HEK293T (cell line): ENCODE data around the gene MORN2.
"Not testable (repeated sequence)": the region's sequence is repeated elsewhere in the genome, so short reads cannot be mapped to it uniquely, and the experiment has no call there.

Experiments used
- ARNT ChIP-seq: fragments of 450-650 bp; IDR thresholded peaks from 2 replicates; pipeline ENCODE4 v1.6.1; 2017; ENCODE audit warnings: mild to moderate bottlenecking
- BHLHE40 ChIP-seq: fragments of 450-650 bp; IDR thresholded peaks from 2 replicates; pipeline ENCODE4 v1.6.1; 2016; ENCODE audit warnings: mild to moderate bottlenecking, moderate library complexity, borderline replicate concordance
- ELF4 ChIP-seq: fragments of 450-650 bp; IDR thresholded peaks from 2 replicates; pipeline ENCODE4 v1.6.1; 2017; ENCODE audit warnings: antibody characterized with exemption
- FOXA1 ChIP-seq: fragments of 450-650 bp; IDR thresholded peaks from 2 replicates; pipeline ENCODE4 v1.6.1; 2016; ENCODE audit warnings: mild to moderate bottlenecking
- FOXK2 ChIP-seq: fragments of 450-650 bp; IDR thresholded peaks from 2 replicates; pipeline ENCODE4 v1.6.1; 2016; ENCODE audit warnings: mild to moderate bottlenecking
- FOXM1 ChIP-seq: fragments of 450-650 bp; IDR thresholded peaks from 2 replicates; pipeline ENCODE4 v1.6.1; 2017; ENCODE audit warnings: mild to moderate bottlenecking, borderline replicate concordance
- HDGF ChIP-seq: fragments of 450-650 bp; IDR thresholded peaks from 2 replicates; pipeline ENCODE4 v1.6.1; 2017; ENCODE audit warnings: antibody characterized with exemption, borderline replicate concordance
- NFRKB ChIP-seq: fragments of 450-650 bp; IDR thresholded peaks from 2 replicates; pipeline ENCODE4 v1.6.1; 2016; ENCODE audit warnings: mild to moderate bottlenecking, moderate library complexity
- SP1 ChIP-seq: fragments of 450-650 bp; IDR thresholded peaks from 2 replicates; pipeline ENCODE4 v1.6.1; 2017
- SUZ12 ChIP-seq: fragments of 450-650 bp; IDR thresholded peaks from 2 replicates; pipeline ENCODE4 v1.6.1; 2016; ENCODE audit warnings: mild to moderate bottlenecking
- TARDBP ChIP-seq: fragments of 450-650 bp; IDR thresholded peaks from 2 replicates; pipeline ENCODE4 v1.6.1; 2016
- ZNF384 ChIP-seq: fragments of 450-650 bp; IDR thresholded peaks from 2 replicates; pipeline ENCODE4 v1.6.1; 2016
- TF ChIP-seq, protein P1 (sequence below): fragments of 450-650 bp; IDR thresholded peaks from 2 replicates; pipeline ENCODE4 v1.6.1; 2016

GRCh38 chr2:38827539-38828145, 48.1 kb upstream of the MORN2 start:
- TF ChIP-seq NFRKB, BHLHE40, ZNF384, ARNT, SP1, FOXM1, FOXA1, ELF4, HDGF, SUZ12, FOXK2, TARDBP: not testable (repeated sequence)
- TF ChIP-seq, protein P1, sequence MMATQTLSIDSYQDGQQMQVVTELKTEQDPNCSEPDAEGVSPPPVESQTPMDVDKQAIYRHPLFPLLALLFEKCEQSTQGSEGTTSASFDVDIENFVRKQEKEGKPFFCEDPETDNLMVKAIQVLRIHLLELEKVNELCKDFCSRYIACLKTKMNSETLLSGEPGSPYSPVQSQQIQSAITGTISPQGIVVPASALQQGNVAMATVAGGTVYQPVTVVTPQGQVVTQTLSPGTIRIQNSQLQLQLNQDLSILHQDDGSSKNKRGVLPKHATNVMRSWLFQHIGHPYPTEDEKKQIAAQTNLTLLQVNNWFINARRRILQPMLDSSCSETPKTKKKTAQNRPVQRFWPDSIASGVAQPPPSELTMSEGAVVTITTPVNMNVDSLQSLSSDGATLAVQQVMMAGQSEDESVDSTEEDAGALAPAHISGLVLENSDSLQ = not testable (repeated sequence)
